HEK293T (cell line): Measurements from ENCODE around the gene KRTAP5-2.

ENCODE experiments used
- CTCF ChIA-PET: fragments of 350-600 bp; formaldehyde crosslinking; extraction: SDS; loops from one replicate; lab custom pipeline; 2021; ENCODE audit warnings: antibody characterized with exemption, inconsistent platforms; lab: Yijun Ruan, JAX
- POLR2A ChIA-PET: fragments of 350-600 bp; formaldehyde crosslinking; extraction: SDS; loops from one replicate; lab custom pipeline; 2020; ENCODE audit warnings: antibody characterized with exemption, inconsistent platforms; lab: Yijun Ruan, JAX
- DNase-seq: peaks from one replicate; pipeline ENCODE4 v3.0.0; 2012; ENCODE audit warnings: mixed read lengths; ENCODE audit errors: extremely low spot score
- ARNT ChIP-seq: fragments of 450-650 bp; IDR thresholded peaks from 2 replicates; pipeline ENCODE4 v1.6.1; 2017; ENCODE audit warnings: mild to moderate bottlenecking
- BHLHE40 ChIP-seq: fragments of 450-650 bp; IDR thresholded peaks from 2 replicates; pipeline ENCODE4 v1.6.1; 2016; ENCODE audit warnings: mild to moderate bottlenecking, moderate library complexity, borderline replicate concordance
- CTBP1 ChIP-seq: fragments of 450-650 bp; IDR thresholded peaks from 2 replicates; pipeline ENCODE4 v1.6.1; 2016; ENCODE audit warnings: borderline replicate concordance
- ELF4 ChIP-seq: fragments of 450-650 bp; IDR thresholded peaks from 2 replicates; pipeline ENCODE4 v1.6.1; 2017; ENCODE audit warnings: antibody characterized with exemption
- FOXA1 ChIP-seq: fragments of 450-650 bp; IDR thresholded peaks from 2 replicates; pipeline ENCODE4 v1.6.1; 2016; ENCODE audit warnings: mild to moderate bottlenecking
- FOXK2 ChIP-seq: fragments of 450-650 bp; IDR thresholded peaks from 2 replicates; pipeline ENCODE4 v1.6.1; 2016; ENCODE audit warnings: mild to moderate bottlenecking
- FOXM1 ChIP-seq: fragments of 450-650 bp; IDR thresholded peaks from 2 replicates; pipeline ENCODE4 v1.6.1; 2017; ENCODE audit warnings: mild to moderate bottlenecking, borderline replicate concordance
- HDGF ChIP-seq: fragments of 450-650 bp; IDR thresholded peaks from 2 replicates; pipeline ENCODE4 v1.6.1; 2017; ENCODE audit warnings: antibody characterized with exemption, borderline replicate concordance
- L3MBTL2 ChIP-seq: fragments of 450-650 bp; conservative IDR thresholded peaks from 2 replicates; pipeline ENCODE4 v1.6.1; 2016; ENCODE audit warnings: mild to moderate bottlenecking
- LEF1 ChIP-seq: fragments of 450-650 bp; IDR thresholded peaks from 2 replicates; pipeline ENCODE4 v1.6.1; 2017; ENCODE audit warnings: mild to moderate bottlenecking, borderline replicate concordance
- NFRKB ChIP-seq: fragments of 450-650 bp; IDR thresholded peaks from 2 replicates; pipeline ENCODE4 v1.6.1; 2016; ENCODE audit warnings: mild to moderate bottlenecking, moderate library complexity
- PKNOX1 ChIP-seq: fragments of 450-650 bp; IDR thresholded peaks from 2 replicates; pipeline ENCODE4 v1.6.1; 2016
- SP1 ChIP-seq: fragments of 450-650 bp; IDR thresholded peaks from 2 replicates; pipeline ENCODE4 v1.6.1; 2017
- SUZ12 ChIP-seq: fragments of 450-650 bp; IDR thresholded peaks from 2 replicates; pipeline ENCODE4 v1.6.1; 2016; ENCODE audit warnings: mild to moderate bottlenecking
- TARDBP ChIP-seq: fragments of 450-650 bp; IDR thresholded peaks from 2 replicates; pipeline ENCODE4 v1.6.1; 2016
- ZNF384 ChIP-seq: fragments of 450-650 bp; IDR thresholded peaks from 2 replicates; pipeline ENCODE4 v1.6.1; 2016

The KRTAP5-2 gene

GRCh38 chr11:1570896-1571759 lies 27.0 kb downstream of the KRTAP5-2 start:
- TF ChIP-seq BHLHE40, result no peak
- no peak for TF ChIP-seq CTBP1
- no peak for TF ChIP-seq L3MBTL2
- no peak for TF ChIP-seq ARNT
- TF ChIP-seq FOXK2, result no peak
- no peak for TF ChIP-seq PKNOX1
- CTCF ChIA-PET, result no interaction called here
- no peak for DNase-seq
- POLR2A ChIA-PET, result no interaction called here

DNA sequence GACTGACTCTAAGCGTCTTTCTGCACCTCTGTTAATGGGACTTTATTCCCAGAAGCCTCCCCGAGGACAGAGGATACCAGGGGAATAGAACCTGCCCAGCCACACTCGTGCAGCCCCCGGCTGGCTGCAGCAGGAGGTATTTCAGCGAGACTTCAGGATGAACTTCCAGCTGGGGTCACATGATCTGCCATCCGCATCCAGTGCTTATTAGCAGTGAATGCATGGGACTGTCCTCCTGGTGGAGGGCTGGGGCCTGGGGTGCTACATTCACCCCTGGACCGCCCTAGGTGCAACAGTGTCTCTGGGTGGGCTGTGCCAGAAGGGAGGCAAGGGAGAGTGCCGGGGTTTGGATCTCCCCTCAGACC lies 27.6 kb downstream of the KRTAP5-2 start:
- POLR2A ChIA-PET, result no interaction called here
- DNase-seq, result no peak
- no peak for TF ChIP-seq FOXA1
- TF ChIP-seq BHLHE40, result no peak
- TF ChIP-seq FOXM1, result no peak
- TF ChIP-seq HDGF, result no peak
- TF ChIP-seq SUZ12, result no peak
- no peak for TF ChIP-seq SP1
- no peak for TF ChIP-seq FOXK2
- CTCF ChIA-PET, result no interaction called here

DNA sequence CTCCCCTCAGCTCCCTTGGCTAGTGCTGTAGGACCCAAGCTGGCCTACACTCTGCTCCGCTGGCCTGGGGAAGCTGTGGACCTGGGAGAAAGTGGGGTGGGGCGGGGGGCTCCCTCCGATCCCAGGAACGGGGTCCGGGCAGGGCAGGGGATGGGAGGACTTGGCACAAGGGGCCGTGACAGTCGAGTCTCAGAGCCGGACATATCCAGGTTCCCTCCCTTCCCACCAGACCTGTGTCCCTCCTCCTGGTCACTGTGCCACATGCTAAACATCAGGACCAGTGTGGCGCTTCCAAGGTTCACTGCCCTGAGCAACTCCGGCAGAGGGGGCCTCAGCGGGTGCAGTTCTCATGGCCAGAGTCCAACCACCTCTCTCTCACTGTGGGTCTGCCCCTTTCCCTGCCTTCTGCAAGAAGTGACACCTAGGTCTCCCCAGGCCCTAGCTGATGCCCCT lies 28.1 kb downstream of the KRTAP5-2 start:
- POLR2A ChIA-PET, result no interaction called here
- CTCF ChIA-PET, result interaction anchor here (0.8 kb wide), 1 partner anchor 23 kb away, joined by 3 read pairs; no protein-coding TSS in a partner anchor
- TF ChIP-seq LEF1 (no peak), BHLHE40 (no peak), NFRKB (no peak), SUZ12 (no peak)
- no peak for DNase-seq

DNA sequence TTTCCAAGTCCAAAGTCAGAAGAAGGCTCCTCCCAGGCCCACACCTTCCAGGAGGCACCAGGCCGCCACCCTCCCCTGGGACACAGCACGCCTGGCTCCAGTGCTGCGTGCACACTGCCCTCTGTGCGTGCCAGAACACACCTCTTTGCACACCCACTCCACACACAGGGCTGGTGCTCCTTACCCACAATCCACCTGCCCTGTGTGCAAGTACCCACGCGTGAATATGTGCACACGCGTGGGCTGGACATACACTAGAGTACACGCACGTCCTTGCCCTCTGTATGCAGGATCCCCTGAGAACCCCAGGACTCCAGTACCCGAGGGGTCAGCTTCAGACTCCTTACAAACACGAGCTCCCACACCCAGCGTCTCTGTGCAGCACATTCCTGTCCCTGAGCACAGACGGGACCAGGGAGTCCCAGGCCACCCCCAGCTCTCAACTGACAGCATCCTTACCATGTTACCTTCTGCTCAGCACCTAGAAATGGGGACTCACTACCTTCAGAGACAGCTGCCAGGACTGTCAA lies 28.8 kb downstream of the KRTAP5-2 start:
- no peak for TF ChIP-seq CTBP1
- no peak for TF ChIP-seq ELF4
- no peak for TF ChIP-seq ZNF384
- TF ChIP-seq L3MBTL2, result no peak
- TF ChIP-seq HDGF, result no peak
- TF ChIP-seq SUZ12, result no peak
- TF ChIP-seq FOXK2, result no peak
- TF ChIP-seq LEF1, result no peak
- TF ChIP-seq PKNOX1, result no peak
- no peak for TF ChIP-seq BHLHE40
- TF ChIP-seq TARDBP, result no peak
- TF ChIP-seq SP1, result no peak
- POLR2A ChIA-PET, result no interaction called here
- DNase-seq, result no peak
- CTCF ChIA-PET, result interaction anchor here (0.8 kb wide), 1 partner anchor 22 kb away, joined by 3 read pairs; no protein-coding TSS in a partner anchor

GRCh38 chr11:1568441-1568911 lies 29.6 kb downstream of the KRTAP5-2 start:
- ChIA-PET POLR2A (no interaction called here), CTCF (interaction anchor here (1.1 kb wide), 1 partner anchor 22 kb away, joined by 3 read pairs; no protein-coding TSS in a partner anchor)
- no peak for DNase-seq
- no peak for TF ChIP-seq ARNT
- TF ChIP-seq SUZ12, result no peak
- no peak for TF ChIP-seq PKNOX1
- no peak for TF ChIP-seq HDGF
- no peak for TF ChIP-seq L3MBTL2
- no peak for TF ChIP-seq CTBP1
- TF ChIP-seq FOXM1, result no peak

GRCh38 chr11:1567721-1568100 lies 30.4 kb downstream of the KRTAP5-2 start:
- no peak for TF ChIP-seq ELF4
- no peak for TF ChIP-seq FOXK2
- no peak for TF ChIP-seq FOXA1
- no peak for TF ChIP-seq NFRKB
- no peak for TF ChIP-seq LEF1
- TF ChIP-seq PKNOX1, result no peak
- no peak for TF ChIP-seq ARNT
- no peak for TF ChIP-seq ZNF384
- no peak for TF ChIP-seq HDGF
- no peak for TF ChIP-seq L3MBTL2
- TF ChIP-seq BHLHE40, result no peak
- TF ChIP-seq FOXM1, result no peak
- TF ChIP-seq CTBP1, result no peak
- TF ChIP-seq SUZ12, result no peak
- TF ChIP-seq TARDBP, result no peak
- ChIA-PET CTCF (interaction anchor here (1.1 to 1.2 kb wide), 2 partner anchors 9 to 21 kb away, joined by 3 read pairs; no protein-coding TSS in a partner anchor), POLR2A (interaction anchor here (0.6 kb wide), 1 partner anchor 21 kb away, joined by 3 read pairs; no protein-coding TSS in a partner anchor)
- DNase-seq, result no peak
